ENCODE measurements around the gene MPEG1.

MPEG1 gene

DNA sequence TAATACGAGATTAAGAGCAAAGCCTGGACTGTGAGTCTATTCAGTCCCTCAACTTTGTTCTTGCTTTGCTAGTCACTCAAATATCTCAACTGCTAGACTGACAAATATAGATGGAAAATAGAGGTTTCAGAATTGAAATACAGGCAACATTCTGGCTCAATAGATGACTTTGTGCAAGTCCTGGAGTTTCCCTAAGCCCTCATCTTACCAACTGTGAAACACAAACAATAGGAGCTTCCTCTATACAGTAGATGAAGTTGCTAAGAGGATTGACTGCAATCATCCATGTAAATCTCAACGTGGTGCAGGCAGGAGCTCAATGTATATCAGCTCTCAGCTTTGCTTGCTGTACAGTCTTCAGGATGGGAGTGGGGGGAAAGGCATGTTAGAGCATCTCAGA is 6.2 kb upstream of the MPEG1 start:
- no peak for DNase-seq (ENCODE audit: low read depth, low spot score)

- DNase-seq (ENCODE audit: low read depth, low spot score), result no peak
Observed at GRCh38 chr11:59218319-59218718, 5.6 kb upstream of the MPEG1 start.

DNA sequence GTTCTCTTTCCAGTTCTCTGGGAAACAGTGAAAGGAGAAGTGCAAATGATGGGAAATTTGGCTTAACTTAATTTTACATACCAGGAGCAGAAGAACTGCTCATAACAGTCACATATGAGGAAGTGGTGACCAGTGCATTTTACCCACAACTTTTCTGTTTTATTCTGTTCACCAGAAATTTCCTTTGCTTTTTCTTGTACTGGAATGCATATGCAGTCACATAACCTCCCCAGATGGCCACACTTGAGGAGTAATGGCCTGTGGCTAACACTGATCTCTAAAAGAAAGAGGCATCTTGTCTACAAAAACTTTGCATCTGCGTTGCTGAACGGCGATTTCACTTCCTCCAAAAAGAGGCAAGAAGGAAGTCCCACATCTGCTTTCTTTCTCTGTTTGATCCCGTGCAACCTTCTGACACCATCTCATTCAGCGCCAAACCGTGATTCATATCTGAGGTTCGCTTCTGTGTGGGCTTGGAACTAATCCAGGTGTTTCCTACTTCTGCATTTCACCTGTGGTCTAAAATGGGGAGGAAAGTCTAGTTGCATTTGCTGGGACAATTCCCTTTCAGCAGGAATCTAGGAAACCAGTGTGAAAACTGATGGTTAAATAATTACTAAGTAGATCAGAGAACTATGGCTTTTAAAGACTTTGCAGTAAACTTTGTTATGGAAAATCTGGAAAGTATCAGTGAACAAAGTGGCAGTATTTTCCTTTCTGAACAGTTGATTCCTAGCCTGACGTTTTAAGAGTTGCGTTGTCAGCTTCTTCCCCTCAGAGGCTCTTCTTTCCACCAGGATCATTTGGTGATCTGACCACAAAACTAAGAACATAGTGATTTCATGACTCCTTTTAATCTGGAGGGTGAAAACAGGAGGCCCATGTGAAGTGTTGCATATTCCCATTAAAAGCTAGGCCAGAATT is 4.2 kb upstream of the MPEG1 start:
- DNase-seq (ENCODE audit: low read depth, low spot score), result no peak

- DNase-seq (ENCODE audit: low read depth, low spot score), result no peak
Observed at GRCh38 chr11:59214141-59214893, 1.6 kb upstream of the MPEG1 start.

- DNase-seq (ENCODE audit: low read depth, low spot score), result no peak
Observed at GRCh38 chr11:59212222-59212621, 505 bp downstream of the MPEG1 start.

GRCh38 chr11:59208956-59209355 is 3.8 kb downstream of the MPEG1 start:
- DNase-seq (ENCODE audit: low read depth, low spot score), result no peak

GRCh38 chr11:59207988-59208451 is 4.7 kb downstream of the MPEG1 start:
- no peak for DNase-seq (ENCODE audit: low read depth, low spot score)

DNA sequence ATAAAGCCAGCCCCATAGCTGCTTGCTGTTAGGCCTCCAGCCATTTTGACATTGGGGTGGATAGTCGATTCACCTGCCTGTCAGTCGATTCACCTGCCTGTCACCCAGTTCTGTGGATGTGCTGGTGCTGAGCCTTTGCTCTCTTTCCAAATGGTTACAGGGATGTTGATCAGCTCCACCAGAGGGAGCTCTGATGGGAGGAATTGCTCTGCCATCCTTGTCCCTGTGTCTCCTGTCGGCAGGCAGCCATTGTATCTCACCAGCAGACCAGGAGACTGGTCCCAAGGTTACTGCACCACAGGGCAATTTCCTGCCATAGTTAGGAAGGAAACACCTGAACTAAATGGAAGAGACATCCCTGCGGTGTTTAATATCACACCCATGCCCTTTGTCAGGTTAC is 6.1 kb downstream of the MPEG1 start:
- DNase-seq (ENCODE audit: low read depth, low spot score), result no peak

DNA sequence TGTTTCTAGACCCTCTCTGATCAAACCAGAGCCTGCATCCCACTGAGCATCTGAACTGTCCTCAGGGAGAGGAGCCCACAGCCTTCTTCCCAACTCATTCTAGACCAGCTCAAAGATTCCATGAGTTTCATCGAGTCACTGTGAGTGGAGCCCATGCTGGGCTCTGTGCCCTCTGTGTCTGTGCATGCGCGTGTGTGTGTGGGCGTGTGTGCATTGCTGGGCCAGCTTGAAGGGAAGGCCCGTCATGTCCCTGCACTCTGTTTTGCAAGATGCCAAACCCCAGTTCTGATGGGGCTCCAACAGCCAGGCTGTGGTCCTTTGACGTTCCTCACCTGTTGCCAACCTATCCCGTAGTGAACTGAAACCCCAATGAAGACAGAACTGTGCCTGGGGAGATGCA is 7.1 kb downstream of the MPEG1 start:
- no peak for DNase-seq (ENCODE audit: low read depth, low spot score)

- no peak for DNase-seq (ENCODE audit: low read depth, low spot score)
Observed at GRCh38 chr11:59204746-59205145, 8.0 kb downstream of the MPEG1 start.

GRCh38 chr11:59201353-59201752 is 11.4 kb downstream of the MPEG1 start:
- DNase-seq (ENCODE audit: low read depth, low spot score), result no peak

GRCh38 chr11:59200423-59200746 is 12.3 kb downstream of the MPEG1 start:
- DNase-seq (ENCODE audit: low read depth, low spot score), result no peak

- DNase-seq (ENCODE audit: low read depth, low spot score), result no peak
Observed at GRCh38 chr11:59199546-59200422, 12.9 kb downstream of the MPEG1 start.

DNA sequence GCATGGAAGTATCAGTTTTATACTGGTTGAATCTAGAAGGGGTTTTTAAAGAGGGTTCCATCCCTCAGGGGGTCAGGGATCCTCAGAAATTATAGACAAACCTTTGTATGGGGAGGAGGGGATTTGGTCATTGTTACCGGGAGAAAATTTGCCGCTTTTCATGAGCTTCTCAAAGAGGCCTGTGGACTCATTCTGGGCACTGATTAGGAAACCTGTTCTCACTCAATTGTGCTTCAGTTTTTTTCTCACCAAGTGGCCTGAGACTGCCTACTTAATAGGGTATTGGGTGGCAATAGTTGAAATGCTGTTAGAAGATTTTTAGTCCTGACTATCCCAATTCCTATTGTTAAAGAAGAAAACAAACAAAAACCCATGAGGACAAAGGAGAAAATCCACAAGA is 14.0 kb downstream of the MPEG1 start:
- no peak for DNase-seq (ENCODE audit: low read depth, low spot score)

GRCh38 chr11:59197991-59198390 is 14.7 kb downstream of the MPEG1 start:
- DNase-seq (ENCODE audit: low read depth, low spot score), result no peak

- no peak for DNase-seq (ENCODE audit: low read depth, low spot score)
Observed at GRCh38 chr11:59196777-59197176, 15.9 kb downstream of the MPEG1 start.

- DNase-seq (ENCODE audit: low read depth, low spot score), result no peak
Observed at GRCh38 chr11:59195586-59195985, 17.1 kb downstream of the MPEG1 start.

- DNase-seq (ENCODE audit: low read depth, low spot score), result no peak
Observed at GRCh38 chr11:59193587-59194130, 19.1 kb downstream of the MPEG1 start.

DNA sequence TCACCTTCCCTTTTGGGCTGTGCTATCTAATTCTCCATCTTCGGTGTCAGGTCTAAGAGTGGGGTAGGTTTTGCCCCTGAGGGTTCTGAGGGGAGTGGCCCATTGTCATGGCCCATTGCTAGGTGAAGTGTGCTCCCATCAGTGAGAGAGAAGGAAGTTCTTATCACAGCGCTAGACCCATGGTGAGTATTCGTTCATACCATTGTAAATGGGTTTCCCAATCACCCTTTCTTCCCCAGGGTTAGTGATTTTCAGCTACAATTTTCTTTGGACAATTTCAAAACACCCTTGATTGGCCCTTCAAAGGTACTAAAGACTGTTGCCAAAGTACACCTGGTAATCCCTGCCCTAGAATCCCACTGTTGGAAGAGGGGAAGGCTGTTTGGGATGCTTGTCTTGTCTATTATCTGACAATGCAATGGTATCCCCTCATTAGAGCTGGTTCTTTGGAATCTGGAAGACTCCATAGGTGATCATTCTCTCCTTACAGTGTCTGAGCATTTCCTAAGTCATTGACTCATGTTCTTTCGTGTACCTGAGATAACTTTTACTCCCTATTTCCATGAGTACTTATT is 20.2 kb downstream of the MPEG1 start:
- DNase-seq (ENCODE audit: low read depth, low spot score), result no peak

- DNase-seq (ENCODE audit: low read depth, low spot score), result no peak
Observed at GRCh38 chr11:59191890-59192289, 20.8 kb downstream of the MPEG1 start.

DNA sequence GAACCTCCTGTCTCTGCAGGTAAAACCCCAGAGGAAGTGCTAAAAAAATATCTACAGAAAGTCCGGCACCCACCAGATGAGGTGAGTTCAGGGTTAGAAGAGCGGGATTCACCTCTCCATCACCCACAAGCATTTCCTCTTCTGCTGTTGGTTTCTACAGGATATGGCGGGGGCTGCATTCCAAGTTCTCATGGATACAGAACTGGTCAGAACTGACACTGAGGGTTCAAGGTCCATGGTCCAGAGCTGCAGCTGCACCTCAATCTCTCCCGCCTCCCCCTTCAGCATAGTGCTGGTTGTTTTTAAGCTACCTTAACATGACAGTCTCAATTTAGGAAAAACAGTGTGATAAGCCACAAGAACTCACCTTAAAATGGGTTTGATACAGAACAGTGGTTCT is 21.6 kb downstream of the MPEG1 start:
- no peak for DNase-seq (ENCODE audit: low read depth, low spot score)

Measured in activated CD4-positive, CD25-positive, alpha-beta regulatory T cell treated with anti-CD3 and anti-CD28 coated beads, Interleukin-2, amount 50 U/mL, for 16 hours (primary cell).